Large intestine (tissue), 3 donors: Measurements from ENCODE around the gene SLC43A2. TPM values are rescaled to one million over a fixed set of nuclear protein-coding genes. Genes with fewer than 3 reads are reported as not detected.

ENCODE experiments used
- DNase-seq, 2 donors: peaks; one replicate each; pipeline versions ENCODE4 v3.0.0 to v3.0.0-alpha.2; 2013
- H3K27ac ChIP-seq: one replicate; pipeline ENCODE4 v1.5.1; 2013; ENCODE audit warnings: low read length
- H3K27me3 ChIP-seq: 2 replicates; pipeline ENCODE4 v1.6.1; 2013; ENCODE audit warnings: low read length; ENCODE audit not compliant: control insufficient read depth, insufficient read depth
- H3K36me3 ChIP-seq: 2 replicates; pipeline ENCODE4 v1.6.1; 2013; ENCODE audit warnings: low read length; ENCODE audit not compliant: control insufficient read depth, insufficient read depth
- H3K4me1 ChIP-seq: one replicate; pipeline ENCODE4 v1.6.1; 2013; ENCODE audit warnings: low read length; ENCODE audit not compliant: control insufficient read depth, insufficient read depth
- H3K4me3 ChIP-seq: one replicate; pipeline ENCODE4 v1.5.1; 2013; ENCODE audit warnings: low read length
- H3K9me3 ChIP-seq: one replicate; pipeline ENCODE4 v1.6.1; 2013; ENCODE audit warnings: mild to moderate bottlenecking, low read depth, low read length, moderate library complexity; ENCODE audit not compliant: control insufficient read depth
- WGBS: methylation state at CpG from one replicate; pipeline ENCODE4 v1.1.5; 2013; ENCODE audit warnings: low lambda C conversion rate; ENCODE audit not compliant: insufficient coverage; 5-methylcytosine and 5-hydroxymethylcytosine counted together
- polyA plus RNA-seq: library from polyadenylated mRNA; unstranded; fragments of 120-200 nt; gene quantifications from one replicate; pipeline ENCODE4 v1.2.1, GENCODE V29; 2013

SLC43A2 gene
- polyA plus RNA-seq, 1 donor: 80.3 TPM

GRCh38 chr17:1562176-1562643 lies 66.4 kb downstream of the SLC43A2 start:
- H3K4me1 ChIP-seq: peaks cover 25% of the 10 kb centered on the region
- peak overlapping the region; percentile 50 for H3K27ac ChIP-seq
- no CpG with 5 or more reads among the region's 62 CpGs for WGBS
- H3K4me3 ChIP-seq: peak overlapping the region; percentile 57
- no peak for DNase-seq
- no peaks in the 10 kb centered on the region for H3K9me3 ChIP-seq
- peaks cover 6% of the 10 kb centered on the region for H3K36me3 ChIP-seq
- H3K27me3 ChIP-seq: no peaks in the 10 kb centered on the region

GRCh38 chr17:1561420-1562175 lies 67.0 kb downstream of the SLC43A2 start:
- peak overlapping the region; percentile 57 for H3K4me3 ChIP-seq
- H3K27me3 ChIP-seq: no peaks in the 10 kb centered on the region
- peaks cover 29% of the 10 kb centered on the region for H3K4me1 ChIP-seq
- 0% methylated on average over 1 of the region's 47 CpGs for WGBS
- peak overlapping the region; percentile 50 for H3K27ac ChIP-seq
- H3K9me3 ChIP-seq: no peaks in the 10 kb centered on the region
- peaks cover 12% of the 10 kb centered on the region for H3K36me3 ChIP-seq
- peak in 1 of 2 donors; percentile 64 for DNase-seq

- peak in 1 of 2 donors; percentile 55 for DNase-seq
- H3K27me3 ChIP-seq: no peaks in the 10 kb centered on the region
- no peaks in the 10 kb centered on the region for H3K9me3 ChIP-seq
- 40% methylated on average over 1 of the region's 7 CpGs for WGBS
- H3K36me3 ChIP-seq: peaks cover 19% of the 10 kb centered on the region
- peaks cover 29% of the 10 kb centered on the region for H3K4me1 ChIP-seq
- peak overlapping the region; percentile 50 for H3K27ac ChIP-seq
- peak overlapping the region; percentile 57 for H3K4me3 ChIP-seq
Measured at GRCh38 chr17:1560858-1561355, 67.7 kb downstream of the SLC43A2 start.

- peaks cover 29% of the 10 kb centered on the region for H3K4me1 ChIP-seq
- H3K4me3 ChIP-seq: peak overlapping the region; percentile 57
- WGBS: no CpG with 5 or more reads among the region's 22 CpGs
Measured at GRCh38 chr17:1560101-1560857, 68.4 kb downstream of the SLC43A2 start.

GRCh38 chr17:1559047-1560043 lies 69.3 kb downstream of the SLC43A2 start:
- WGBS: no CpG with 5 or more reads among the region's 10 CpGs
- Histone ChIP-seq H3K27ac (peak overlapping the region; percentile 50), H3K4me3 (no peak overlapping the region), H3K4me1 (peaks cover 29% of the 10 kb centered on the region), H3K27me3 (no peaks in the 10 kb centered on the region), H3K9me3 (no peaks in the 10 kb centered on the region), H3K36me3 (peaks cover 34% of the 10 kb centered on the region)
- no peak for DNase-seq

More at GRCh38 chr17:1560101-1560857, 68.4 kb downstream of the SLC43A2 start:
- no peaks in the 10 kb centered on the region for H3K27me3 ChIP-seq
- peaks cover 25% of the 10 kb centered on the region for H3K36me3 ChIP-seq
- peak; percentile 58 to 82 for DNase-seq
- no peaks in the 10 kb centered on the region for H3K9me3 ChIP-seq
- peak overlapping the region; percentile 50 for H3K27ac ChIP-seq

GRCh38 chr17:1558401-1558800 lies 70.2 kb downstream of the SLC43A2 start:
- Histone ChIP-seq H3K27ac (peak overlapping the region; percentile 84), H3K9me3 (no peaks in the 10 kb centered on the region), H3K4me1 (peaks cover 29% of the 10 kb centered on the region), H3K27me3 (no peaks in the 10 kb centered on the region), H3K4me3 (no peak overlapping the region), H3K36me3 (peaks cover 43% of the 10 kb centered on the region)
- WGBS: no CpG with 5 or more reads among the region's 3 CpGs
- DNase-seq: no peak

- no peaks in the 10 kb centered on the region for H3K27me3 ChIP-seq
- H3K4me1 ChIP-seq: peaks cover 29% of the 10 kb centered on the region
- no peak overlapping the region for H3K4me3 ChIP-seq
- no CpG with 5 or more reads among the region's 22 CpGs for WGBS
- H3K36me3 ChIP-seq: peaks cover 51% of the 10 kb centered on the region
- DNase-seq: peak; percentile 54 to 77
- H3K9me3 ChIP-seq: no peaks in the 10 kb centered on the region
- peak overlapping the region; percentile 84 for H3K27ac ChIP-seq
Measured at GRCh38 chr17:1557355-1558095, 71.1 kb downstream of the SLC43A2 start.

GRCh38 chr17:1555651-1556471 lies 72.8 kb downstream of the SLC43A2 start:
- peaks cover 24% of the 10 kb centered on the region for H3K4me1 ChIP-seq
- H3K4me3 ChIP-seq: no peak overlapping the region
- no peak for DNase-seq
- no peak overlapping the region for H3K27ac ChIP-seq
- no peaks in the 10 kb centered on the region for H3K27me3 ChIP-seq
- no peaks in the 10 kb centered on the region for H3K9me3 ChIP-seq
- peaks cover 68% of the 10 kb centered on the region for H3K36me3 ChIP-seq
- 100% methylated on average over 3 of the region's 15 CpGs for WGBS
